HepG2 (cell line): ENCODE results near the gene DSG2. TPM values are rescaled to one million over a fixed set of nuclear protein-coding genes. Genes with fewer than 3 reads are reported as not detected.

Experiments
- NFE2 ChIP-seq: sonication (generic); formaldehyde crosslinking; IDR thresholded peaks from 2 replicates; pipeline ENCODE4 v1.4.0; 2020; ENCODE audit warnings: missing genetic modification reagents
- SRSF4 ChIP-seq: fragments of 200-400 bp; formaldehyde crosslinking; IDR thresholded peaks from one replicate; pipeline ENCODE4 v1.6.1; 2018; ENCODE audit warnings: mild to moderate bottlenecking, low read depth, low read length, moderate library complexity; ENCODE audit not compliant: poor library complexity, severe bottlenecking
- ZNF773 ChIP-seq: sonication (generic); formaldehyde crosslinking; IDR thresholded peaks from 2 replicates; pipeline ENCODE4 v1.4.0; 2020; ENCODE audit warnings: missing genetic modification reagents, borderline replicate concordance
- polyA plus RNA-seq, 8 experiments: library from polyadenylated mRNA; depleted of rRNA in 3 of 8; stranded (reverse) in 7 of 8; unstranded in 1 of 8; fragments of >200 nt; fragmentation: Illumina TruSeq in 4 of 8; extraction: Trizol in 4 of 8; gene quantifications; 2 replicates each; pipeline versions ENCODE4 v1.2.1 to v1.2.3, GENCODE V29; 2011 to 2016; ENCODE audit warnings: low read depth in 4 of 8, missing spikeins in 1 of 8, mixed read lengths in 1 of 8; ENCODE audit not compliant: insufficient read depth in 1 of 8
- total RNA-seq, 5 experiments: library from RNA; depleted of rRNA; stranded (reverse); fragments of >200 nt; fragmentation: Illumina TruSeq; extraction: Trizol; gene quantifications; 2 replicates each; pipeline ENCODE4 v1.2.3, GENCODE V29; 2016; ENCODE audit warnings: low read depth in 1 of 5
- TF ChIP-seq, protein P1 (sequence below): sonication (generic); formaldehyde crosslinking; IDR thresholded peaks from 2 replicates; pipeline ENCODE4 v1.4.0; 2020; ENCODE audit warnings: mild to moderate bottlenecking, missing genetic modification reagents
- TF ChIP-seq, protein P2 (sequence below): IDR thresholded peaks from 2 replicates; pipeline ENCODE4 v1.6.1; 2016
- TF ChIP-seq, protein P3 (sequence below): sonication (generic); formaldehyde crosslinking; IDR thresholded peaks from 2 replicates; pipeline ENCODE4 v1.8.1; 2023; ENCODE audit warnings: mild to moderate bottlenecking, missing genetic modification reagents, borderline replicate concordance
- TF ChIP-seq, protein P4 (sequence below): sonication (generic); formaldehyde crosslinking; IDR thresholded peaks from 2 replicates; pipeline ENCODE4 v1.4.0; 2020; ENCODE audit warnings: missing genetic modification reagents

Gene DSG2
- total and polyA plus RNA-seq, 2 of the 13 experiments (the other 11 are each of a cell fraction or from before 2014, with no cell fraction given): 23.3 to 66.7 TPM

DNA sequence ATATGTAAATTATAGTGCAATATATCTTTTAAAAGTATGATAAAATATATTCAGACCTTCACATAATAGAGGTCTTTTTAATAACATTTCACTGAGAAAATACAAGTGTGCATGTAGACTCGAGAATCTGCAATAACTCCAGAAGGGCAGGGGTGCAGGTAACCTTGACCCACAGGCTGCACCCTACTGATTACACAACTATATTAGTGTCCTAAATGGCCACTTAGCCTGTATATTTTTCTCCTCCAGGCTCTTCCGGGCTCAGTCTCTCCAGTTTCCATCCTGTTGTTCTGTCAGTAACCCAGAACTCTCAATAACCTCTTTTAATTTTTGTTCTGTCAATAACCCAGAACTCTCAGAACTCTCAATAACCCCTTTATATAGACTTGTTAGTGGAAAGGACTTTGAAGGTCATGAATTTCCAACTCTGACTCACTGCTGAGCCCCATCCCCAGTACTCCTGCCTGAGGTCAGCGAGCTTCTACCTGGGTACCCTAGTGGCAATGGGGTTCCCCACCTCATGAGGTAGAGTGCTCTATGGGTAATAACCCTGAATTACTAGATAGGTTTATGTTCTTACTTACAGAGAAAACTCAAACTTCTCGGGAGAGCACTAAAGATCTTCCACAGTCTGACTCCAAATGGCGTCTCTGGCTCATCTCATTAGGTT is 85.3 kb downstream of the DSG2 start (continued):
- TF ChIP-seq, protein P1, sequence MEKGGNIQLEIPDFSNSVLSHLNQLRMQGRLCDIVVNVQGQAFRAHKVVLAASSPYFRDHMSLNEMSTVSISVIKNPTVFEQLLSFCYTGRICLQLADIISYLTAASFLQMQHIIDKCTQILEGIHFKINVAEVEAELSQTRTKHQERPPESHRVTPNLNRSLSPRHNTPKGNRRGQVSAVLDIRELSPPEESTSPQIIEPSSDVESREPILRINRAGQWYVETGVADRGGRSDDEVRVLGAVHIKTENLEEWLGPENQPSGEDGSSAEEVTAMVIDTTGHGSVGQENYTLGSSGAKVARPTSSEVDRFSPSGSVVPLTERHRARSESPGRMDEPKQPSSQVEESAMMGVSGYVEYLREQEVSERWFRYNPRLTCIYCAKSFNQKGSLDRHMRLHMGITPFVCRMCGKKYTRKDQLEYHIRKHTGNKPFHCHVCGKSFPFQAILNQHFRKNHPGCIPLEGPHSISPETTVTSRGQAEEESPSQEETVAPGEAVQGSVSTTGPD (CRISPR knock-in tag): no peak
- TF ChIP-seq SRSF4 (no peak), NFE2 (no peak), ZNF773 (CRISPR knock-in tag) (no peak)
- TF ChIP-seq, protein P2, sequence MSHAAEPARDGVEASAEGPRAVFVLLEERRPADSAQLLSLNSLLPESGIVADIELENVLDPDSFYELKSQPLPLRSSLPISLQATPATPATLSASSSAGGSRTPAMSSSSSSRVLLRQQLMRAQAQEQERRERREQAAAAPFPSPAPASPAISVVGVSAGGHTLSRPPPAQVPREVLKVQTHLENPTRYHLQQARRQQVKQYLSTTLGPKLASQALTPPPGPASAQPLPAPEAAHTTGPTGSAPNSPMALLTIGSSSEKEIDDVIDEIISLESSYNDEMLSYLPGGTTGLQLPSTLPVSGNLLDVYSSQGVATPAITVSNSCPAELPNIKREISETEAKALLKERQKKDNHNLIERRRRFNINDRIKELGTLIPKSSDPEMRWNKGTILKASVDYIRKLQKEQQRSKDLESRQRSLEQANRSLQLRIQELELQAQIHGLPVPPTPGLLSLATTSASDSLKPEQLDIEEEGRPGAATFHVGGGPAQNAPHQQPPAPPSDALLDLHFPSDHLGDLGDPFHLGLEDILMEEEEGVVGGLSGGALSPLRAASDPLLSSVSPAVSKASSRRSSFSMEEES (CRISPR knock-in tag): no peak
- TF ChIP-seq, protein P3, sequence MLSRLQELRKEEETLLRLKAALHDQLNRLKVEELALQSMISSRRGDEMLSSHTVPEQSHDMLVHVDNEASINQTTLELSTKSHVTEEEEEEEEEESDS (CRISPR knock-in tag): no peak
- TF ChIP-seq, protein P4, sequence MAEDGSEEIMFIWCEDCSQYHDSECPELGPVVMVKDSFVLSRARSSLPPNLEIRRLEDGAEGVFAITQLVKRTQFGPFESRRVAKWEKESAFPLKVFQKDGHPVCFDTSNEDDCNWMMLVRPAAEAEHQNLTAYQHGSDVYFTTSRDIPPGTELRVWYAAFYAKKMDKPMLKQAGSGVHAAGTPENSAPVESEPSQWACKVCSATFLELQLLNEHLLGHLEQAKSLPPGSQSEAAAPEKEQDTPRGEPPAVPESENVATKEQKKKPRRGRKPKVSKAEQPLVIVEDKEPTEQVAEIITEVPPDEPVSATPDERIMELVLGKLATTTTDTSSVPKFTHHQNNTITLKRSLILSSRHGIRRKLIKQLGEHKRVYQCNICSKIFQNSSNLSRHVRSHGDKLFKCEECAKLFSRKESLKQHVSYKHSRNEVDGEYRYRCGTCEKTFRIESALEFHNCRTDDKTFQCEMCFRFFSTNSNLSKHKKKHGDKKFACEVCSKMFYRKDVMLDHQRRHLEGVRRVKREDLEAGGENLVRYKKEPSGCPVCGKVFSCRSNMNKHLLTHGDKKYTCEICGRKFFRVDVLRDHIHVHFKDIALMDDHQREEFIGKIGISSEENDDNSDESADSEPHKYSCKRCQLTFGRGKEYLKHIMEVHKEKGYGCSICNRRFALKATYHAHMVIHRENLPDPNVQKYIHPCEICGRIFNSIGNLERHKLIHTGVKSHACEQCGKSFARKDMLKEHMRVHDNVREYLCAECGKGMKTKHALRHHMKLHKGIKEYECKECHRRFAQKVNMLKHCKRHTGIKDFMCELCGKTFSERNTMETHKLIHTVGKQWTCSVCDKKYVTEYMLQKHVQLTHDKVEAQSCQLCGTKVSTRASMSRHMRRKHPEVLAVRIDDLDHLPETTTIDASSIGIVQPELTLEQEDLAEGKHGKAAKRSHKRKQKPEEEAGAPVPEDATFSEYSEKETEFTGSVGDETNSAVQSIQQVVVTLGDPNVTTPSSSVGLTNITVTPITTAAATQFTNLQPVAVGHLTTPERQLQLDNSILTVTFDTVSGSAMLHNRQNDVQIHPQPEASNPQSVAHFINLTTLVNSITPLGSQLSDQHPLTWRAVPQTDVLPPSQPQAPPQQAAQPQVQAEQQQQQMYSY: no peak
